ENCODE results near the gene SLC24A3.

SLC24A3 gene

GRCh38 chr20:19506021-19506420 is 293.6 kb downstream of the SLC24A3 start:
- no peak for DNase-seq (ENCODE audit: low spot score)

- DNase-seq (ENCODE audit: low spot score), result no peak
Measured at GRCh38 chr20:19508449-19508848, 296.0 kb downstream of the SLC24A3 start.

GRCh38 chr20:19510611-19511010 is 298.2 kb downstream of the SLC24A3 start:
- DNase-seq (ENCODE audit: low spot score), result no peak

GRCh38 chr20:19511931-19512330 is 299.5 kb downstream of the SLC24A3 start:
- DNase-seq (ENCODE audit: low spot score), result no peak

- DNase-seq (ENCODE audit: low spot score), result no peak
Measured at GRCh38 chr20:19512886-19513677, 300.6 kb downstream of the SLC24A3 start.

GRCh38 chr20:19515074-19515473 is 302.6 kb downstream of the SLC24A3 start:
- no peak for DNase-seq (ENCODE audit: low spot score)

GRCh38 chr20:19519466-19519865 is 307.0 kb downstream of the SLC24A3 start:
- no peak for DNase-seq (ENCODE audit: low spot score)

- DNase-seq (ENCODE audit: low spot score), result no peak
Measured at GRCh38 chr20:19520261-19520660, 307.8 kb downstream of the SLC24A3 start.

- DNase-seq (ENCODE audit: low spot score), result no peak
Measured at GRCh38 chr20:19522071-19522801, 309.8 kb downstream of the SLC24A3 start.

- DNase-seq (ENCODE audit: low spot score), result no peak
Measured at GRCh38 chr20:19522836-19523590, 310.6 kb downstream of the SLC24A3 start.

GRCh38 chr20:19524691-19525090 is 312.2 kb downstream of the SLC24A3 start:
- DNase-seq (ENCODE audit: low spot score), result no peak

- DNase-seq (ENCODE audit: low spot score), result no peak
Measured at GRCh38 chr20:19527509-19527908, 315.1 kb downstream of the SLC24A3 start.

GRCh38 chr20:19528286-19529030 is 316.0 kb downstream of the SLC24A3 start:
- DNase-seq (ENCODE audit: low spot score), result no peak

- DNase-seq (ENCODE audit: low spot score), result no peak
Measured at GRCh38 chr20:19530006-19530405, 317.6 kb downstream of the SLC24A3 start.

- no peak for DNase-seq (ENCODE audit: low spot score)
Measured at GRCh38 chr20:19531446-19531845, 319.0 kb downstream of the SLC24A3 start.

GRCh38 chr20:19538556-19538955 is 326.1 kb downstream of the SLC24A3 start:
- no peak for DNase-seq (ENCODE audit: low spot score)

- no peak for DNase-seq (ENCODE audit: low spot score)
Measured at GRCh38 chr20:19539191-19539590, 326.7 kb downstream of the SLC24A3 start.

- DNase-seq (ENCODE audit: low spot score), result no peak
Measured at GRCh38 chr20:19540392-19540791, 327.9 kb downstream of the SLC24A3 start.

GRCh38 chr20:19543101-19543500 is 330.7 kb downstream of the SLC24A3 start:
- DNase-seq (ENCODE audit: low spot score), result no peak

GRCh38 chr20:19544684-19545083 is 332.2 kb downstream of the SLC24A3 start:
- DNase-seq (ENCODE audit: low spot score), result no peak

GRCh38 chr20:19546648-19547047 is 334.2 kb downstream of the SLC24A3 start:
- DNase-seq (ENCODE audit: low spot score), result no peak

- no peak for DNase-seq (ENCODE audit: low spot score)
Measured at GRCh38 chr20:19547547-19547946, 335.1 kb downstream of the SLC24A3 start.
